ENCODE results near the gene BTBD1. TPM values are rescaled to one million over a fixed set of nuclear protein-coding genes. Genes with fewer than 3 reads are reported as not detected.

BTBD1 gene
- total RNA-seq (2022) (34.1 and 36.1 TPM in 2 replicates), Bru-seq, nascent RNA (percentile 92 among the genes with signal in this experiment), BruChase-seq, experiment 1, labeled RNA remaining after a 2-hour chase (percentile 85 among the genes with signal in this experiment), BruChase-seq, experiment 2, labeled RNA remaining after a 6-hour chase (percentile 91 among the genes with signal in this experiment)
- long read RNA-seq, transcript BTBD1-201 (8 exons, 3,297 nt) = major isoform, 92 of 125 reads
- long read RNA-seq, partial matches to known transcripts = 9 of 125 reads
- long read RNA-seq, other reads (novel, unspliced or antisense) = 24 of 125 reads

DNA sequence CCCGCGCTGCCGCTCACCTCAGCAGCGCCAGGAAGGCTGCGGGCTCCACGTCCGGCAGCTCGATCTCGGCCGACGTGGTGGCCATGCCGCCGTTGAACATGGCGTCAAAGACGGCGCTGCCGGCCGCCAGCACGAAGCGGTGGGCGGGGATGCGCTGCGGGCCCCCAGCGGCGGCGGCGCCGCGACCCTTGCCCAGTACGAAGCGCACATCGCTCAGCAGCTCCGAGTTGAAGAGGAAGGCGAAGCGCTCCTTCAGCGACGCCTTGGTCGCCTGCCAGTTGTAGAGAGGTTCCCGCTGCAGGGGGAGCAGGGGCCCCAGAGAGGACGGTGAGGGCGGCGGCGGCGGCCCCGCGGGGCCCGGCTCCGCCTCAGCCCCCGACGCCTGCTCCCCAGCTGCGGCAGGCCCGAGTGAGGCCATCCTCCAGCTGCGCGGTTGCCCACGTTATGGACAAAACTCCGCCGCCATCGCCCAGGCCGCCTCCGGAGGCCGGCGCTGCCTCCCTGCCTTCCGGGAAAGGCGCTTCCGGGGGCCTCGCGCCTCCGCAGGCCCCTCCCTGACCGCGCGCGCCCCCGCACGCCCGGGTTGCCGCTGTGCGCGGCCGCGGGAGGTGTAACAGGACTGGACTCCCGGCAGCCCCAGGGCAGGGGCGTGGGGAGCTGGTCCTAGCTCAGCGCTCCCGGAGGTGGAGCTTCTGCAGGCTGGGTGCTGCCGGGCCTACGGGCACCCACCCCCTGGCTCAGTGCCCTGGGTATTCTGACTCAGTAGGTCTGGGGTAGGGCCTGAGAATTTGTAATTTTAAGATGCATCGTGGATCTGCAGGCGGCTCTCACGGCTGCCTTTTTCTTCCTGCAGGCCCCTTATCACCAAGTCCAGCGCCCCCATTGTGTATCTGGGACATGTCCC is at the start of gene BTBD1:
Gene BTBD1 (minus strand): TSS at position 519 of the 904 bp plus-strand sequence. CDS start 101 bp downstream, at position 418.
- Histone ChIP-seq H3K4me1 (peaks cover 35% of the 10 kb centered on the region), H3K9me3 (no peaks in the 10 kb centered on the region), H3K4me3 (ENCODE audit: low read depth, low read length) (peak within 1 kb of the TSS; percentile 81), H3K36me3 (ENCODE audit: control insufficient read depth, insufficient read depth, low read length) (no peaks in the 10 kb centered on the region; the same call in 1 of the 2 replicates), H3K27me3 (replicated peaks; ENCODE audit: control insufficient read depth, insufficient read depth, low read length) (no peaks in the 10 kb centered on the region)
- no peak for TF ChIP-seq CTCF (IDR thresholded peaks at IDR 0.05; ENCODE audit: insufficient read depth in 1 of 2, low read depth in 1 of 2, low read length in 1 of 2, severe bottlenecking in 1 of 2, unreplicated experiment in 1 of 2)
- Mint-ChIP-seq H3K36me3 (ENCODE audit: insufficient read depth, unreplicated experiment) (peaks cover 15% of the 10 kb centered on the region), H3K9me3 (ENCODE audit: unreplicated experiment) (peaks cover 1% of the 10 kb centered on the region), H3K27me3 (ENCODE audit: insufficient read depth, unreplicated experiment) (no peaks in the 10 kb centered on the region), H3K27ac (ENCODE audit: unreplicated experiment) (peak within 1 kb of the TSS; percentile 55), H3K4me3 (ENCODE audit: unreplicated experiment) (peak within 1 kb of the TSS; percentile 75), H3K4me1 (ENCODE audit: low read depth, unreplicated experiment) (peaks cover 10% of the 10 kb centered on the region)
- intact Hi-C loops (cut with micrococcal nuclease; ENCODE audit: unreplicated experiment) = loop anchor here (5.0 kb wide), 1 partner anchor 55 kb away; the partner anchor contains the start of gene C15orf40
- ChIA-PET POLR2A (interaction anchor here (0.5 to 1.4 kb wide), 7 partner anchors 10 to 861 kb away, joined by 3 to 12 read pairs (median 3); partner anchors contain the start of gene C15orf40), CTCF (interaction anchor here (0.6 to 1.0 kb wide), 4 partner anchors 11 to 130 kb away, joined by 3 to 6 read pairs (median 3); no protein-coding TSS in a partner anchor)
- BruUV-seq (replicated peaks) = no TSS peak
- peak; percentile 92 to 95 for DNase-seq

DNA sequence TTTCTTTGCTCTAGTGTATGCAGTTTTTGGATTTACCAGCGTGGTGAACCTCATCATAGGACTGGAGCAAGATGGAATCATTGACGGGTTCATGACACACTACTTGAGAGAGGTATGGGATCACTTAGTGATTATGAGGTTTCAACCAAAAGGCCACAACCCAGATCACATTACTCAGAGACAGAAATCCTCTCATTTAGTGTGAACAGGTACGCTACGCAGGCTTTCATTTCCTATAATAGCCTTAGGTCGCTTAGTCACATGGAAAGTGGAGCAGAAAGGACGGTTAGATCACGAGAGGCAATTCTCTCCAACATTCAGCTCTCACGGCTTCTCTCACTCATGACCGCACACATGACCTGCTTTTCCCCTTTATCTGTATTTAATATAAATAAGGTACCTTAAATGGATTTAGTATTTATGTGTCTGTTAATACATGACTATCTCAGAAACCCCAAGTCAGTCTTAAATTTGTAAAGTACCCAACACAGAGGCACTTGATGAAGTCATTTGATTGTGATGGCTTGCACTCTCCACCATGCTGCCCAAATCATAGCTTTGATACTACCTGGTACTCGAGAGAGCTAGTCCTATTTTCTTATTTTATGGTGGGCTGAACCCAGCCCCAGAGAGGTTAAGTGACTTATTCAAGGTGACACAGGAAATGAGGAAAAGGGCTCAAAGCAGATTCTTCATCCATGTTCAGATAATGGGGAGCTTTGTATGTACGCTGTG is 48.9 kb upstream of the BTBD1 start:
- Mint-ChIP-seq H3K27me3 (ENCODE audit: insufficient read depth, unreplicated experiment) (peaks cover 4% of the 10 kb centered on the region), H3K4me3 (ENCODE audit: unreplicated experiment) (no peak overlapping the region), H3K9me3 (ENCODE audit: unreplicated experiment) (peaks cover 7% of the 10 kb centered on the region), H3K36me3 (ENCODE audit: insufficient read depth, unreplicated experiment) (no peaks in the 10 kb centered on the region), H3K27ac (ENCODE audit: unreplicated experiment) (no peak overlapping the region), H3K4me1 (ENCODE audit: low read depth, unreplicated experiment) (no peaks in the 10 kb centered on the region)
- ChIA-PET POLR2A (no interaction called here), CTCF (no interaction called here)
- Histone ChIP-seq H3K9me3 (no peaks in the 10 kb centered on the region), H3K4me1 (no peaks in the 10 kb centered on the region), H3K27me3 (replicated peaks; ENCODE audit: control insufficient read depth, insufficient read depth, low read length) (no peaks in the 10 kb centered on the region), H3K36me3 (ENCODE audit: control insufficient read depth, insufficient read depth, low read length) (no peaks in the 10 kb centered on the region), H3K4me3 (ENCODE audit: low read depth, low read length) (no peak overlapping the region)
- intact Hi-C loops (cut with micrococcal nuclease; ENCODE audit: unreplicated experiment) = no loop called here
- no TSS peak for BruUV-seq (replicated peaks)
- no peak for TF ChIP-seq CTCF (IDR thresholded peaks at IDR 0.05; ENCODE audit: insufficient read depth in 1 of 2, low read depth in 1 of 2, low read length in 1 of 2, severe bottlenecking in 1 of 2, unreplicated experiment in 1 of 2)
- no peak for DNase-seq

DNA sequence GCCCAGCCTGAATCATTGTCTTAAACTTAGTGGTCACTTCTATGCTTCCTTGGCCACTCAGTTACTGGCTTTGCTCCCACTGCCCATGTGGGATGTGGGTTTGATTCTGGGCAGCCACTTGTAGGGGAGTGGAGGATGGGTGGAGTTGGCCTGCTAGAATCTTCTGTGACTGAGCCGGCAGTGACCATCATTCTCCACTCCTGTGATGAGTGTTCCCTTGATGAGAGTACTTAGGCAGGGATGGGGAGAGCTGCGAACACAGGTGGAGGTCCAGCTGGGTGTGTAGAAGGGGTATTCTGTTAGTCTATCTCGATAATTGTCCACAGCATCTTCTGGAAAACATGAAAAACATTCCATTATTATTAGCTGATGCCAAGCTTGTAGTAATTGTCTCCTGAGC is 48.4 kb upstream of the BTBD1 start:
- BruUV-seq (replicated peaks) = no TSS peak
- Histone ChIP-seq H3K4me1 (no peaks in the 10 kb centered on the region), H3K36me3 (ENCODE audit: control insufficient read depth, insufficient read depth, low read length) (no peaks in the 10 kb centered on the region), H3K27me3 (replicated peaks; ENCODE audit: control insufficient read depth, insufficient read depth, low read length) (no peaks in the 10 kb centered on the region), H3K9me3 (no peaks in the 10 kb centered on the region), H3K4me3 (ENCODE audit: low read depth, low read length) (no peak overlapping the region)
- Mint-ChIP-seq H3K27ac (ENCODE audit: unreplicated experiment) (no peak overlapping the region), H3K36me3 (ENCODE audit: insufficient read depth, unreplicated experiment) (no peaks in the 10 kb centered on the region), H3K4me3 (ENCODE audit: unreplicated experiment) (no peak overlapping the region), H3K9me3 (ENCODE audit: unreplicated experiment) (peaks cover 10% of the 10 kb centered on the region), H3K27me3 (ENCODE audit: insufficient read depth, unreplicated experiment) (peaks cover 4% of the 10 kb centered on the region), H3K4me1 (ENCODE audit: low read depth, unreplicated experiment) (no peaks in the 10 kb centered on the region)
- DNase-seq = no peak
- TF ChIP-seq CTCF (IDR thresholded peaks at IDR 0.05; ENCODE audit: insufficient read depth in 1 of 2, low read depth in 1 of 2, low read length in 1 of 2, severe bottlenecking in 1 of 2, unreplicated experiment in 1 of 2) = no peak
- ChIA-PET CTCF (no interaction called here), POLR2A (no interaction called here)
- intact Hi-C loops (cut with micrococcal nuclease; ENCODE audit: unreplicated experiment) = no loop called here

Measured in Caco-2 (cell line).